ENCODE measurements around the gene DLX1. TPM values are rescaled to one million over a fixed set of nuclear protein-coding genes. Genes with fewer than 3 reads are reported as not detected.

Gene DLX1
- total RNA-seq, 1 donor, result 1.8 TPM

- peaks cover 19% of the 10 kb centered on the region for H3K4me1 ChIP-seq (ENCODE audit: insufficient read depth, low read length)
- DNase-seq (ENCODE audit: insufficient read length, low spot score, missing footprints), result peak; percentile 51
- no peak overlapping the region for H3K4me2 ChIP-seq (ENCODE audit: insufficient read depth, low read length)
- H3K27me3 ChIP-seq (ENCODE audit: insufficient read depth, low read length), result peaks cover 53% of the 10 kb centered on the region
- H3K79me2 ChIP-seq (ENCODE audit: insufficient read depth, low read length), result peaks cover 17% of the 10 kb centered on the region
- no peak overlapping the region for H3K4me3 ChIP-seq (ENCODE audit: insufficient read depth, low read length)
- H4K20me1 ChIP-seq (ENCODE audit: insufficient read depth, low read length), result no peaks in the 10 kb centered on the region
- H3K36me3 ChIP-seq (ENCODE audit: insufficient read depth, low read length), result peaks cover 3% of the 10 kb centered on the region
- no peak overlapping the region for H2AFZ ChIP-seq (ENCODE audit: low read length)
- H3K9me3 ChIP-seq (ENCODE audit: low read depth, low read length), result no peaks in the 10 kb centered on the region
- no peak for TF ChIP-seq CTCF (IDR thresholded peaks at IDR 0.05; ENCODE audit: extremely low read depth, low read depth, low read length)
- no peak overlapping the region for H3K27ac ChIP-seq (ENCODE audit: low read depth, low read length)
Observed at GRCh38 chr2:172089633-172090032, 4.3 kb downstream of the DLX1 start.

GRCh38 chr2:172090044-172090961 lies 5.0 kb downstream of the DLX1 start:
- peaks cover 18% of the 10 kb centered on the region for H3K4me1 ChIP-seq (ENCODE audit: insufficient read depth, low read length)
- no peak for TF ChIP-seq CTCF (IDR thresholded peaks at IDR 0.05; ENCODE audit: extremely low read depth, low read depth, low read length)
- H3K4me2 ChIP-seq (ENCODE audit: insufficient read depth, low read length), result no peak overlapping the region
- H2AFZ ChIP-seq (ENCODE audit: low read length), result no peak overlapping the region
- no peaks in the 10 kb centered on the region for H4K20me1 ChIP-seq (ENCODE audit: insufficient read depth, low read length)
- no peak overlapping the region for H3K27ac ChIP-seq (ENCODE audit: low read depth, low read length)
- no peak overlapping the region for H3K4me3 ChIP-seq (ENCODE audit: insufficient read depth, low read length)
- H3K9me3 ChIP-seq (ENCODE audit: low read depth, low read length), result no peaks in the 10 kb centered on the region
- peaks cover 3% of the 10 kb centered on the region for H3K36me3 ChIP-seq (ENCODE audit: insufficient read depth, low read length)
- DNase-seq (ENCODE audit: insufficient read length, low spot score, missing footprints), result peak; percentile 80
- peaks cover 53% of the 10 kb centered on the region for H3K27me3 ChIP-seq (ENCODE audit: insufficient read depth, low read length)
- peaks cover 17% of the 10 kb centered on the region for H3K79me2 ChIP-seq (ENCODE audit: insufficient read depth, low read length)

GRCh38 chr2:172091000-172091641 lies 5.8 kb downstream of the DLX1 start:
- Histone ChIP-seq H3K4me3 (ENCODE audit: insufficient read depth, low read length) (no peak overlapping the region), H2AFZ (ENCODE audit: low read length) (no peak overlapping the region), H3K27me3 (ENCODE audit: insufficient read depth, low read length) (peaks cover 53% of the 10 kb centered on the region), H3K9me3 (ENCODE audit: low read depth, low read length) (no peaks in the 10 kb centered on the region), H3K4me1 (ENCODE audit: insufficient read depth, low read length) (peaks cover 20% of the 10 kb centered on the region), H3K4me2 (ENCODE audit: insufficient read depth, low read length) (no peak overlapping the region), H3K79me2 (ENCODE audit: insufficient read depth, low read length) (peaks cover 16% of the 10 kb centered on the region), H3K36me3 (ENCODE audit: insufficient read depth, low read length) (peaks cover 3% of the 10 kb centered on the region), H3K27ac (ENCODE audit: low read depth, low read length) (no peak overlapping the region), H4K20me1 (ENCODE audit: insufficient read depth, low read length) (no peaks in the 10 kb centered on the region)
- TF ChIP-seq CTCF (IDR thresholded peaks at IDR 0.05; ENCODE audit: extremely low read depth, low read depth, low read length), result no peak
- DNase-seq (ENCODE audit: insufficient read length, low spot score, missing footprints), result peak; percentile 46

All from osteoblast (primary cell).